ENCODE measurements around the gene LGMN.

The LGMN gene

DNA sequence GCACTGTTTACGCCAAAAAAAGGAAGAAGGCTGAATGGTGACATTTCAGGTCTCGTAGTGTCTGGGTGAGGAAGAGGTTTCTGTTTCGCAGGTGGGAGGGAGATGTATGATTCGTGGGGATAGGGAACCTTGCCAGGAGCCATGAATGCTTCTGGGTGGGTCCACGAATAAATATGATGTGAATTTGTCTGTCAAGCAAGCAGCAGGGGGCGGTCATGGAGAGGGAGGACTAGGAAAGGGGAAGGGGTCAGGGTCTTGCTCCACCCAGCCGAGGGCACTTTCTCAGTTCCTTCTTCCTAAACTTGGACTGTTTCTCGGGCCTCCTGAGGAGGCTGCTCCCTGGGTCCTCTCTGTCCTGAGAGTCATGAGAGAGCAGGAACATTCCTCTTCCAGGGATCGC is 72.5 kb downstream of the LGMN start:
- no peak overlapping the region for H2BK120ac ChIP-seq (ENCODE audit: insufficient read depth, low read length, poor library complexity)
- no peaks in the 10 kb centered on the region for H3K9me3 ChIP-seq (ENCODE audit: insufficient read depth, low read depth, low read length)
- H3K4ac ChIP-seq (ENCODE audit: low read depth, low read length), result no peak overlapping the region
- H3K9ac ChIP-seq (ENCODE audit: low read length), result no peak overlapping the region
- WGBS (ENCODE audit: extremely low coverage, insufficient coverage, insufficient read length), result no CpG with 5 or more reads among the region's 9 CpGs
- H3K23ac ChIP-seq (ENCODE audit: low read length), result no peak overlapping the region
- H3K27ac ChIP-seq (ENCODE audit: low read depth, low read length), result no peak overlapping the region
- no peak for DNase-seq
- no peak overlapping the region for H3K18ac ChIP-seq (ENCODE audit: low read length)
- H2AFZ ChIP-seq (ENCODE audit: insufficient read depth, low read length, poor library complexity), result no peak overlapping the region
- no peak overlapping the region for H4K12ac ChIP-seq (ENCODE audit: low read depth, low read length)
- no peak overlapping the region for H2AK5ac ChIP-seq (ENCODE audit: low read length)
- H3K27me3 ChIP-seq (ENCODE audit: insufficient read depth, low read length), result no peaks in the 10 kb centered on the region
- H4K8ac ChIP-seq (ENCODE audit: low read depth, low read length), result no peak overlapping the region
- H3K4me1 ChIP-seq (ENCODE audit: control insufficient read depth in 1 of 2, insufficient read depth in 2 of 2, low read length in 2 of 2), result no peaks in the 10 kb centered on the region
- no peaks in the 10 kb centered on the region for H3K79me1 ChIP-seq (ENCODE audit: low read length)
- no peak overlapping the region for H2BK12ac ChIP-seq (ENCODE audit: low read length)
- no peak overlapping the region for H4K91ac ChIP-seq (ENCODE audit: low read depth, low read length)
- no peak overlapping the region for H3K14ac ChIP-seq (ENCODE audit: low read length)
- H3K79me2 ChIP-seq (ENCODE audit: control insufficient read depth, insufficient read depth, low read length, poor library complexity), result no peaks in the 10 kb centered on the region
- H2BK5ac ChIP-seq (ENCODE audit: low read depth, low read length, poor library complexity), result no peak overlapping the region
- H3K36me3 ChIP-seq (ENCODE audit: control insufficient read depth in 1 of 2, insufficient read depth in 2 of 2, low read length in 2 of 2), result peaks cover 17 to 18% of the 10 kb centered on the region in 2 experiments
- no peak overlapping the region for H3K4me2 ChIP-seq (ENCODE audit: low read length)
- H3K4me3 ChIP-seq (ENCODE audit: low read depth, low read length), result no peak overlapping the region

DNA sequence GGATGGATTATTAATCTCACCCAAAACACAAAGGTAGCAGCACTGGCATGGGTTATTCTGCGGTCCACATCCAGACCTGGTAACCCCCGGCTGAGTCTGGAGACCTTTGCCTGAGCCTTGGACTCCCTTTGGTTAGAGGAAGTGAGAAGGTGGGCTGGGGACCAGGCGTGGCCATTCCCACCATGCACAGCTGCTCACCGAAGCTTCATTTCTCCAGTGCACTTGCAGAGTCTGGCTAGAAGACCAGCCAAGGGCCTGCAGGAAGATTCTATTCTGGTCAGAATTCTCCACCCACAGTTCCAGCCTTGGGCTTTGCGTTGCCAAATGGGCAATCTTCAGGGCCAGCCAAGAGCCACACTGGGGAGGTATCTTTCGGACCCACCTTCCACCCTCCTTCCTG is 73.0 kb downstream of the LGMN start:
- no peaks in the 10 kb centered on the region for H3K79me2 ChIP-seq (ENCODE audit: control insufficient read depth, insufficient read depth, low read length, poor library complexity)
- H3K9ac ChIP-seq (ENCODE audit: low read length), result no peak overlapping the region
- no peaks in the 10 kb centered on the region for H3K9me3 ChIP-seq (ENCODE audit: insufficient read depth, low read depth, low read length)
- no peak overlapping the region for H3K4ac ChIP-seq (ENCODE audit: low read depth, low read length)
- peaks cover 17 to 20% of the 10 kb centered on the region in 2 experiments for H3K36me3 ChIP-seq (ENCODE audit: control insufficient read depth in 1 of 2, insufficient read depth in 2 of 2, low read length in 2 of 2)
- H4K91ac ChIP-seq (ENCODE audit: low read depth, low read length), result no peak overlapping the region
- no peak overlapping the region for H3K4me2 ChIP-seq (ENCODE audit: low read length)
- H4K12ac ChIP-seq (ENCODE audit: low read depth, low read length), result no peak overlapping the region
- no peaks in the 10 kb centered on the region for H3K79me1 ChIP-seq (ENCODE audit: low read length)
- no peak overlapping the region for H2AK5ac ChIP-seq (ENCODE audit: low read length)
- no peak overlapping the region for H2BK120ac ChIP-seq (ENCODE audit: insufficient read depth, low read length, poor library complexity)
- no peak overlapping the region for H3K14ac ChIP-seq (ENCODE audit: low read length)
- no peak overlapping the region for H4K8ac ChIP-seq (ENCODE audit: low read depth, low read length)
- WGBS (ENCODE audit: extremely low coverage, insufficient coverage, insufficient read length), result no CpG with 5 or more reads among the region's 6 CpGs
- H2AFZ ChIP-seq (ENCODE audit: insufficient read depth, low read length, poor library complexity), result no peak overlapping the region
- no peak overlapping the region for H3K27ac ChIP-seq (ENCODE audit: low read depth, low read length)
- H3K4me1 ChIP-seq (ENCODE audit: control insufficient read depth in 1 of 2, insufficient read depth in 2 of 2, low read length in 2 of 2), result no peaks in the 10 kb centered on the region
- H3K27me3 ChIP-seq (ENCODE audit: insufficient read depth, low read length), result no peaks in the 10 kb centered on the region
- no peak overlapping the region for H2BK12ac ChIP-seq (ENCODE audit: low read length)
- no peak overlapping the region for H3K4me3 ChIP-seq (ENCODE audit: low read depth, low read length)
- no peak for DNase-seq
- no peak overlapping the region for H3K18ac ChIP-seq (ENCODE audit: low read length)
- no peak overlapping the region for H2BK5ac ChIP-seq (ENCODE audit: low read depth, low read length, poor library complexity)
- H3K23ac ChIP-seq (ENCODE audit: low read length), result no peak overlapping the region

DNA sequence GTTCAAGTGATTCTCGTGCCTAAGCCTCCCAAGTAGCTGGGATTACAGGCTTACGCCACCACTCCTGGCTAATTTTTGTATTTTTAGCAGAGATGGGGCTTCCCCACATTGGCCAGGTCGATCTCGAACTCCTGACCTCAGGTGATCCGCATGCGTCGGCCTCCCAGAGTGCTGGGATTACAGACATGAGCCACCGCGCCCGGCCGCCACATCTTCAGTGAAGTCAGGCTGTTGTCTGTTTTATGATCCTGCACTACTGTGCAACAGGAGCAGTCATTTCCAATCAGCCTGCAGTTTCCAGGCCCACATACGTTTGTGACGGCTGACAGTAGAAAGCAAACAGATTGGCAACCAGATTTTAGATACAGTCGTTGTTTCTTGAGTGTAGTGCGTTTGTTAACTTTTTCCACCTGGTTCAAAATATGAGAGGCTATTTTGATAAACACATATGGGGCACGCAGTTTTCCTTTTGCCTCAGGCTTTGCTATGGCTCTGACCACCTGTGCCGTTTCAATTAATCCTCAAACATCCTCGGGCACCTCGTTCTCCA is 74.8 kb downstream of the LGMN start:
- Histone ChIP-seq H4K91ac (ENCODE audit: low read depth, low read length) (no peak overlapping the region), H4K8ac (ENCODE audit: low read depth, low read length) (no peak overlapping the region), H3K9me3 (ENCODE audit: insufficient read depth, low read depth, low read length) (no peaks in the 10 kb centered on the region), H3K14ac (ENCODE audit: low read length) (no peak overlapping the region), H3K23ac (ENCODE audit: low read length) (no peak overlapping the region), H2BK5ac (ENCODE audit: low read depth, low read length, poor library complexity) (no peak overlapping the region), H3K27me3 (ENCODE audit: insufficient read depth, low read length) (no peaks in the 10 kb centered on the region), H3K4me2 (ENCODE audit: low read length) (no peak overlapping the region), H2AK5ac (ENCODE audit: low read length) (no peak overlapping the region), H2BK120ac (ENCODE audit: insufficient read depth, low read length, poor library complexity) (no peak overlapping the region), H2AFZ (ENCODE audit: insufficient read depth, low read length, poor library complexity) (no peak overlapping the region), H3K4me3 (ENCODE audit: low read depth, low read length) (no peak overlapping the region), H3K27ac (ENCODE audit: low read depth, low read length) (no peak overlapping the region), H3K18ac (ENCODE audit: low read length) (no peak overlapping the region), H3K36me3 (ENCODE audit: control insufficient read depth in 1 of 2, insufficient read depth in 2 of 2, low read length in 2 of 2) (peaks cover 17 to 18% of the 10 kb centered on the region in 2 experiments), H4K12ac (ENCODE audit: low read depth, low read length) (no peak overlapping the region), H3K79me1 (ENCODE audit: low read length) (no peaks in the 10 kb centered on the region), H2BK12ac (ENCODE audit: low read length) (no peak overlapping the region), H3K9ac (ENCODE audit: low read length) (no peak overlapping the region), H3K79me2 (ENCODE audit: control insufficient read depth, insufficient read depth, low read length, poor library complexity) (no peaks in the 10 kb centered on the region), H3K4ac (ENCODE audit: low read depth, low read length) (no peak overlapping the region), H3K4me1 (ENCODE audit: control insufficient read depth in 1 of 2, insufficient read depth in 2 of 2, low read length in 2 of 2) (no peaks in the 10 kb centered on the region)
- no CpG with 5 or more reads among the region's 19 CpGs for WGBS (ENCODE audit: extremely low coverage, insufficient coverage, insufficient read length)
- no peak for DNase-seq

DNA sequence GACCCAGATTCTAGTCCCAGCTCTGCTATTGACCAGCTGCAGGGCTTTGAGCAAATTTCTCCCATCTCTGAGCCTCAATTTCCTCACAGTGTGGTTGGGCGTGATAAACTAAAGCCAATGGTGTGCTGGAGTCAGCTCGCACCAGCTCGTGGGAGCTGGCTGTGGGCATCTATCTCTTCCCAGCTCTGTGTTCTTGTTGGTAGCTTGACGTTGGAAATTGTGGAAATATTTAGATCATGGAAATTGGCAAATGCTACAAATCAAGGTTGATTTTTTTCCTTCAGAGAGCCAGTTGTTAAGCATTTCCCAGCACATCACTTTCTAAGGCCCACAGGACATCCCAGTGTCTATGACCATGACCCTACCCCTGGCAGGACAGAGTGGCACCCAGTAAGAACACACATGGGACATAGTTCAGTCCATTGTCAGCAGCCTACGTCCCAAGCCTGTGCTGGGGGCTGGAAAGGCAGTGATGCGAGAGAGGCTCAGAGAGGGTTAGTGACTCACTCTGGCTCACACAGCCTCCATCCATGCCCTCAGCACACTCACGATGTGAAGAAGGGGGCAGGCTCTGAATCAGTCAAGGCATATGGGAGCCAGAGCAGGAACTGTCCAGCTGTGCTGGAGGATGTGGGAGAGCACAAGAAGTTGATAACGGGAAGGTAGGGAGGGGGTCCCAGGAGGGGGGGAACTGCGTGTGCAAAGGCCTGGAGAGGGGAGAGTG is 77.6 kb downstream of the LGMN start:
- H3K79me2 ChIP-seq (ENCODE audit: control insufficient read depth, insufficient read depth, low read length, poor library complexity), result no peaks in the 10 kb centered on the region
- H3K18ac ChIP-seq (ENCODE audit: low read length), result no peak overlapping the region
- no peak overlapping the region for H2BK5ac ChIP-seq (ENCODE audit: low read depth, low read length, poor library complexity)
- no peak overlapping the region for H2BK12ac ChIP-seq (ENCODE audit: low read length)
- DNase-seq, result no peak
- H3K4me2 ChIP-seq (ENCODE audit: low read length), result no peak overlapping the region
- no peak overlapping the region for H3K14ac ChIP-seq (ENCODE audit: low read length)
- H2AFZ ChIP-seq (ENCODE audit: insufficient read depth, low read length, poor library complexity), result no peak overlapping the region
- H3K9ac ChIP-seq (ENCODE audit: low read length), result no peak overlapping the region
- H4K91ac ChIP-seq (ENCODE audit: low read depth, low read length), result no peak overlapping the region
- no peak overlapping the region for H3K4ac ChIP-seq (ENCODE audit: low read depth, low read length)
- no peak overlapping the region for H2AK5ac ChIP-seq (ENCODE audit: low read length)
- H3K4me3 ChIP-seq (ENCODE audit: low read depth, low read length), result no peak overlapping the region
- no peaks in the 10 kb centered on the region for H3K79me1 ChIP-seq (ENCODE audit: low read length)
- H3K27ac ChIP-seq (ENCODE audit: low read depth, low read length), result no peak overlapping the region
- no peak overlapping the region for H4K8ac ChIP-seq (ENCODE audit: low read depth, low read length)
- no peak overlapping the region for H3K23ac ChIP-seq (ENCODE audit: low read length)
- H4K12ac ChIP-seq (ENCODE audit: low read depth, low read length), result no peak overlapping the region
- WGBS (ENCODE audit: extremely low coverage, insufficient coverage, insufficient read length), result no CpG with 5 or more reads among the region's 9 CpGs
- peaks cover 11 to 12% of the 10 kb centered on the region in 2 experiments for H3K36me3 ChIP-seq (ENCODE audit: control insufficient read depth in 1 of 2, insufficient read depth in 2 of 2, low read length in 2 of 2)
- H3K4me1 ChIP-seq (ENCODE audit: control insufficient read depth in 1 of 2, insufficient read depth in 2 of 2, low read length in 2 of 2), result no peaks in the 10 kb centered on the region
- no peaks in the 10 kb centered on the region for H3K27me3 ChIP-seq (ENCODE audit: insufficient read depth, low read length)
- H3K9me3 ChIP-seq (ENCODE audit: insufficient read depth, low read depth, low read length), result no peaks in the 10 kb centered on the region
- no peak overlapping the region for H2BK120ac ChIP-seq (ENCODE audit: insufficient read depth, low read length, poor library complexity)
